Glutamatergic neuron (in vitro differentiated cells): ENCODE data around the gene BTBD8. TPM values are rescaled to one million over a fixed set of nuclear protein-coding genes. Genes with fewer than 3 reads are reported as not detected.

ENCODE experiments used
- DNase-seq: peaks from one replicate; pipeline ENCODE4 v3.0.0; 2022
- H3K27ac Mint-ChIP-seq: one replicate; pipeline ENCODE4 v1.8.0; 2020; ENCODE audit warnings: mild to moderate bottlenecking, mixed read lengths, inconsistent platforms; ENCODE audit not compliant: unreplicated experiment
- H3K27me3 Mint-ChIP-seq: one replicate; pipeline ENCODE4 v1.8.0; 2020; ENCODE audit warnings: mild to moderate bottlenecking, moderate library complexity, mixed read lengths, inconsistent platforms; ENCODE audit not compliant: unreplicated experiment
- H3K36me3 Mint-ChIP-seq: one replicate; pipeline ENCODE4 v1.8.0; 2020; ENCODE audit warnings: mild to moderate bottlenecking, mixed read lengths, inconsistent platforms; ENCODE audit not compliant: unreplicated experiment
- H3K4me1 Mint-ChIP-seq: one replicate; pipeline ENCODE4 v1.8.0; 2020; ENCODE audit warnings: mild to moderate bottlenecking, low read depth, mixed read lengths, inconsistent platforms; ENCODE audit not compliant: unreplicated experiment
- H3K4me3 Mint-ChIP-seq: one replicate; pipeline ENCODE4 v1.8.0; 2020; ENCODE audit warnings: mild to moderate bottlenecking, mixed read lengths, inconsistent platforms; ENCODE audit not compliant: unreplicated experiment
- H3K9me3 Mint-ChIP-seq: one replicate; pipeline ENCODE4 v1.8.0; 2020; ENCODE audit warnings: mild to moderate bottlenecking, moderate library complexity, mixed read lengths, inconsistent platforms; ENCODE audit not compliant: unreplicated experiment
- total RNA-seq: library from RNA; stranded (reverse); fragmentation: NEBNext Ultra II Directional; extraction: Animal tissue kit (Norgen Biotek cat#: 25700); gene quantifications from one replicate; pipeline ENCODE4 v1.2.1, GENCODE V29; 2021; ENCODE audit not compliant: unreplicated experiment
- TF ChIP-seq, protein P1 (sequence below): fragments of 200-600 bp; sonication (generic); IDR thresholded peaks from one replicate; pipeline ENCODE4 v1.5.0; 2021; ENCODE audit not compliant: partially characterized antibody, unreplicated experiment

Gene BTBD8
- total RNA-seq, 1 donor from 2014 or later, result 13.4 TPM

DNA sequence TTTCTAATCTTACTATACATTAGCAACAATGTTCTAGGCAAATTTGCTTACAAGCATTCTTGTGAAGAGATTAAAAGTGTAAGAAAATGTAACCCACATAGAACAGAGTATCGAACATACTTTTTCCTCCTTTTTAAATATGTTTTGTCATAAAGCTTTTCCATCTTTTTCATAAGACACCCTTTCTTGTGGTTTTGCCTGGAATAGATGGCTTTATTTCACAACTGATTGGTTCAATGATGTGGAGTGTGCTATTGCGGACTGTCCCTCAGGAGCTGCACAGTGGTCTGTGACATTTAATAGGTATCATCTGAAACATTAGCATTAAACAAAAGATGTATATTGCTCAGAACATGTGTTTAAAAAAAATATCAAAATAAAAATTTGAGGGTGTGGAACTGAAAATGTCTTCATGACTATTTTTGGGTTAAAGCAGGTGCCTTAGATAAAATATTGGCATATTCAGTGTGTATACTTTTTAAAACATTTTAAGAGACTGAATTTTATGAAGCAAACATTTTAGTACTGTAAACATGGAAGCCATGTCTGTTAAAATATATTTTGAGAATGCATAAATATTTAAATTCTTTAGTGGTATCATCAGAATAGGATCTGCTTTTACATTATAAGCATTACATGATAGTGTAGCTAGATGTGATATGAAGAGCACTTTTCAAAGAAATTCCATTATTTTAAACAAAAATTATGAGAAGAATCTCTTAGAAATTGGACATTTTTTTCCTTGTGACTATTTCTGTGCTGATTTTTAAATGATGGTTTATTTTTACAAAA, 89.3 kb downstream of the BTBD8 start:
- no peaks in the 10 kb centered on the region for H3K36me3 Mint-ChIP-seq
- H3K4me1 Mint-ChIP-seq, result no peaks in the 10 kb centered on the region
- no peaks in the 10 kb centered on the region for H3K9me3 Mint-ChIP-seq

GRCh38 chr1:92184632-92185031, 104.5 kb downstream of the BTBD8 start:
- H3K4me3 Mint-ChIP-seq, result no peak overlapping the region
- no peaks in the 10 kb centered on the region for H3K27me3 Mint-ChIP-seq
- TF ChIP-seq, protein P1, sequence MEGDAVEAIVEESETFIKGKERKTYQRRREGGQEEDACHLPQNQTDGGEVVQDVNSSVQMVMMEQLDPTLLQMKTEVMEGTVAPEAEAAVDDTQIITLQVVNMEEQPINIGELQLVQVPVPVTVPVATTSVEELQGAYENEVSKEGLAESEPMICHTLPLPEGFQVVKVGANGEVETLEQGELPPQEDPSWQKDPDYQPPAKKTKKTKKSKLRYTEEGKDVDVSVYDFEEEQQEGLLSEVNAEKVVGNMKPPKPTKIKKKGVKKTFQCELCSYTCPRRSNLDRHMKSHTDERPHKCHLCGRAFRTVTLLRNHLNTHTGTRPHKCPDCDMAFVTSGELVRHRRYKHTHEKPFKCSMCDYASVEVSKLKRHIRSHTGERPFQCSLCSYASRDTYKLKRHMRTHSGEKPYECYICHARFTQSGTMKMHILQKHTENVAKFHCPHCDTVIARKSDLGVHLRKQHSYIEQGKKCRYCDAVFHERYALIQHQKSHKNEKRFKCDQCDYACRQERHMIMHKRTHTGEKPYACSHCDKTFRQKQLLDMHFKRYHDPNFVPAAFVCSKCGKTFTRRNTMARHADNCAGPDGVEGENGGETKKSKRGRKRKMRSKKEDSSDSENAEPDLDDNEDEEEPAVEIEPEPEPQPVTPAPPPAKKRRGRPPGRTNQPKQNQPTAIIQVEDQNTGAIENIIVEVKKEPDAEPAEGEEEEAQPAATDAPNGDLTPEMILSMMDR, result no peak
- no peaks in the 10 kb centered on the region for H3K36me3 Mint-ChIP-seq
- no peak for DNase-seq
- H3K4me1 Mint-ChIP-seq, result peaks cover 5% of the 10 kb centered on the region
- peaks cover 2% of the 10 kb centered on the region for H3K9me3 Mint-ChIP-seq
- H3K27ac Mint-ChIP-seq, result no peak overlapping the region

More for the DNA sequence above, 89.3 kb downstream of the BTBD8 start:
- DNase-seq, result no peak
- no peak overlapping the region for H3K27ac Mint-ChIP-seq
- H3K27me3 Mint-ChIP-seq, result peaks cover 2% of the 10 kb centered on the region
- TF ChIP-seq, protein P1, result no peak
- H3K4me3 Mint-ChIP-seq, result peak overlapping the region; percentile 87

GRCh38 chr1:92186081-92186480, 105.9 kb downstream of the BTBD8 start:
- H3K27ac Mint-ChIP-seq, result no peak overlapping the region
- H3K4me1 Mint-ChIP-seq, result peaks cover 5% of the 10 kb centered on the region
- H3K4me3 Mint-ChIP-seq, result no peak overlapping the region
- TF ChIP-seq, protein P1, result no peak
- no peaks in the 10 kb centered on the region for H3K36me3 Mint-ChIP-seq
- no peaks in the 10 kb centered on the region for H3K27me3 Mint-ChIP-seq
- DNase-seq, result no peak
- peaks cover 2% of the 10 kb centered on the region for H3K9me3 Mint-ChIP-seq

DNA sequence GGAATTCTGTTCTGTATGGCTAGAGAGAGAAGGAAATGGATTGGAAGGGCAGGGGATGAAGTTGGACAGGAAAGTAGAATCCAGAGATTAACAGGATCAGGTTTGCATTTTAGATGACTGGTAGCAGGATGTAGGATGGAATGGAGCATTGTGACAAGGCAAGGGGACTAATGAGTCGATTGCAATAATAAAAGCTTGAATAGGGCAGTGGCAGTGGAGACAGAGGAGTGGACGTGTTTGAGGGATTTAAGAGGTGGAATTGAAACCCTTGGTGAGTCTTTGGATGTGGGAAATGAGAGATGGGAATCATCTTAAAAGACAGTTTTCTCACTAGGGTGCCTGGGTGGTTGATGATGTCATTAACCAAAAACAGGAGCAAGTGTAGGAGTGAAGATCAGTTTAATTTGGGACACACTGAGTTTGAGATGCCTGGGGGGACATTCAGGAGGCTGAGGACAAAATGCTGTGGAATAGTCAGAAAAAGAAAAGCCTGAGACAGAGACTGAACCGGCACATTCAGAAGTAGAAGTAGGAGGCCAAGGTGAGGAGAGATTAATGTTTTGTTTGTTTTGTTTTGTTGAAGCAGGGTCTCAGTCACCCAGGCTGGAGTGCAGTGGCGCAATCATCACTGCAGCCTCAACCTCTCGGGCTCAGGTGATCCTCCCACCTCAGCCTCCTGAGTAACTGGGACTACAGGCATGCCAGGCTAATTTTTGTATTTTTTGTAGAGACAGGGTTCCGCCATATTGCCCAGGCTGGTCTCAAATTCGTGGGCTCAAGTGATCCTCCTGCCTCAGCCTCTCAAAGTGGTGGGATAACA, 108.5 kb downstream of the BTBD8 start:
- TF ChIP-seq, protein P1, result no peak
- Mint-ChIP-seq H3K4me3 (no peak overlapping the region), H3K9me3 (peaks cover 2% of the 10 kb centered on the region), H3K4me1 (peaks cover 4% of the 10 kb centered on the region), H3K36me3 (no peaks in the 10 kb centered on the region), H3K27me3 (no peaks in the 10 kb centered on the region), H3K27ac (no peak overlapping the region)
- DNase-seq, result no peak

GRCh38 chr1:92191726-92192125, 111.6 kb downstream of the BTBD8 start:
- Mint-ChIP-seq H3K9me3 (peaks cover 2% of the 10 kb centered on the region), H3K4me3 (no peak overlapping the region), H3K27me3 (no peaks in the 10 kb centered on the region), H3K27ac (no peak overlapping the region), H3K36me3 (no peaks in the 10 kb centered on the region), H3K4me1 (no peaks in the 10 kb centered on the region)
- DNase-seq, result no peak
- TF ChIP-seq, protein P1, result no peak
